Uterus (tissue), 2 donors: ENCODE measurements around the gene ZNF337.

Source experiments
- POLR2A ChIP-seq, 2 donors: fragments of 450-650 bp; IDR thresholded peaks; one replicate each; pipeline ENCODE4 v1.6.1; 2016; ENCODE audit warnings: antibody characterized with exemption in 2 of 2, mild to moderate bottlenecking in 1 of 2, moderate library complexity in 1 of 2
- TF ChIP-seq, protein P1 (sequence below), 4 experiments: fragments of 200-600 bp in 2 of 4; fragments of 450-650 bp in 2 of 4; sonication (generic) in 2 of 4; IDR thresholded peaks; one replicate each; pipeline ENCODE4 v1.5.1; 2016 to 2019; ENCODE audit warnings: antibody characterized with exemption in 4 of 4, mild to moderate bottlenecking in 2 of 4, moderate library complexity in 1 of 4

DNA sequence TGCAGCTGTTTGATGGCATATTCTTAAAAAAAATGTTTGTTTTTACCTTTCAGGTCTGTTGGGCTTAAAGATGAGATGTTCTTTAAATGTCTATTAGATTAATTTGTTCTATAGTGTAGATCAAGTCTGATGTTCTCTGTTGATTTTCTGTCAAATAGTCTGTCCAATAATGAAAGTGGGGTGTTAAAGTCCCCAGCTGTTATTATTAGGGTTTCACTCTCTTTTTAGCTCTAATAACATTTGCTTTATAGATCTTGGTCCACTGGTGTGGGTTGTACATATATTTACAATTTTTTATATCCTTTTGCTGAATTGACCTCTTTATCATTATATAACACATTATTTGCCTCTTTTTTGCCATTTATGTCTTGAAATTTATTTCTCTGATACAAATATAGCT is 11.0 kb upstream of the ZNF337 start:
- TF ChIP-seq, protein P1, sequence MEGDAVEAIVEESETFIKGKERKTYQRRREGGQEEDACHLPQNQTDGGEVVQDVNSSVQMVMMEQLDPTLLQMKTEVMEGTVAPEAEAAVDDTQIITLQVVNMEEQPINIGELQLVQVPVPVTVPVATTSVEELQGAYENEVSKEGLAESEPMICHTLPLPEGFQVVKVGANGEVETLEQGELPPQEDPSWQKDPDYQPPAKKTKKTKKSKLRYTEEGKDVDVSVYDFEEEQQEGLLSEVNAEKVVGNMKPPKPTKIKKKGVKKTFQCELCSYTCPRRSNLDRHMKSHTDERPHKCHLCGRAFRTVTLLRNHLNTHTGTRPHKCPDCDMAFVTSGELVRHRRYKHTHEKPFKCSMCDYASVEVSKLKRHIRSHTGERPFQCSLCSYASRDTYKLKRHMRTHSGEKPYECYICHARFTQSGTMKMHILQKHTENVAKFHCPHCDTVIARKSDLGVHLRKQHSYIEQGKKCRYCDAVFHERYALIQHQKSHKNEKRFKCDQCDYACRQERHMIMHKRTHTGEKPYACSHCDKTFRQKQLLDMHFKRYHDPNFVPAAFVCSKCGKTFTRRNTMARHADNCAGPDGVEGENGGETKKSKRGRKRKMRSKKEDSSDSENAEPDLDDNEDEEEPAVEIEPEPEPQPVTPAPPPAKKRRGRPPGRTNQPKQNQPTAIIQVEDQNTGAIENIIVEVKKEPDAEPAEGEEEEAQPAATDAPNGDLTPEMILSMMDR (IDR thresholded peaks at IDR 0.05) = no peak
- no peak for TF ChIP-seq POLR2A (IDR thresholded peaks at IDR 0.05)
